BLaER1 (cell line): ENCODE measurements around the gene EXOC3L4.
A peak's percentile ranks its signal among the peaks of the same experiment; 100 is the strongest.
"Not testable (repeated sequence)": the region's sequence is repeated elsewhere in the genome, so short reads cannot be mapped to it uniquely, and the experiment has no call there.

Experiments
- H3K27ac ChIP-seq: shearing (Covaris generic); formaldehyde crosslinking; 2 replicates; pipeline ENCODE4 v1.8.1; 2022
- H3K27me3 ChIP-seq: shearing (Covaris generic); formaldehyde crosslinking; 2 replicates; pipeline ENCODE4 v1.8.1; 2022
- H3K36me3 ChIP-seq: shearing (Covaris generic); formaldehyde crosslinking; 2 replicates; pipeline ENCODE4 v1.8.1; 2022
- H3K4me1 ChIP-seq: shearing (Covaris generic); formaldehyde crosslinking; 2 replicates; pipeline ENCODE4 v1.8.1; 2022
- H3K4me2 ChIP-seq: shearing (Covaris generic); formaldehyde crosslinking; 2 replicates; pipeline ENCODE4 v1.8.1; 2022
- H3K4me3 ChIP-seq: shearing (Covaris generic); formaldehyde crosslinking; 2 replicates; pipeline ENCODE4 v1.8.1; 2022
- H3K9ac ChIP-seq: shearing (Covaris generic); formaldehyde crosslinking; 2 replicates; pipeline ENCODE4 v1.8.1; 2022
- H3K9me3 ChIP-seq: shearing (Covaris generic); formaldehyde crosslinking; 2 replicates; pipeline ENCODE4 v1.8.1; 2022
- H4K20me1 ChIP-seq: shearing (Covaris generic); formaldehyde crosslinking; 2 replicates; pipeline ENCODE4 v1.8.1; 2022
- Cebpa-rat ChIP-seq: shearing (Covaris generic); IDR thresholded peaks from 2 replicates; pipeline ENCODE4 v1.8.1; 2022

Gene EXOC3L4

DNA sequence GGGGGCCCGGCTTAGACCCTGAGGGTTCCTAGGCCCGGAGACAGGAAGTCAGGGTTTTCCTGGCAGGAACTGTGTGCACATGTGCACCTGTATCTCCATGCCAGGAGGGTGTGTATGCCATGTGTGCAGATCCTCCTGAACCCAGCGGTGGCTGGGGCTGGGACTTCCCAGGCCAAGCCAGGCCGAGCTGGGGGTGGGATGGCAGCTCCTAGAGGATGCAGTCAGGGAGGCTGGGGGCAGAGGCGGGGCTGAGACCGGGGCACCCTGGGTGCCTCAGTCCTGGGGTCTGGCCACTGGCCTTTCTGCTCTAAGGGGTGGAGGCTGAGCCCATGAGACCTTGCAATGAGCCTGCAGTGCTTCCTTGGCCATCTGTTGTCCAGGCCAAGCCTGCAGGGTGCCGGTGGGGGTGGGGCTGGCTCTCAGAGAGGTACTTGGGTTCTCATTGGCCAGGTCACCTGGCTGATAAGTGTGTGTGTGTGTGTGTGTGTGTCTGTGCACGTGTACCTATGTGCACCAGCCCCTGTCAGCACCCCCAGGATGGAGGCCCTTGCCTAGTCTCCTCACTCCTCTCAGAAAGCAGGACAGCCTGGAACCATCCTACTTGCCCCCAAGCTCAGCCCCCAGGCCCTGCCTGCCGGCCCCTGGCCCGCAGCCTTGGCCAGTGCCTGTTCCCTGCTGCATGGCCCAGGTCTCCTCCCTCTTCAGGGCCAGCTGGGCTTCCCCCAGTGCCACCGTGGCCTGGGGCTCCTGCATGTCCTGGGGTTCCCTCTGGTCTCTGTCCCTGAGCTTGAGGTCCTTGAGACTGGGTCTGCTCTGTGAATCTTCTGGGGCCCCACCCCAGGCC is 18.1 kb downstream of the EXOC3L4 start:
- Histone ChIP-seq H3K36me3 (no peaks in the 10 kb centered on the region), H3K4me3 (no peak overlapping the region; the same call in 1 of the 2 replicates), H3K9me3 (no peaks in the 10 kb centered on the region), H3K27me3 (no peaks in the 10 kb centered on the region), H3K4me2 (peak overlapping the region; percentile 85), H3K4me1 (peaks cover 92% of the 10 kb centered on the region), H3K9ac (peak overlapping the region; percentile 58), H3K27ac (peak overlapping the region; percentile 81), H4K20me1 (no peaks in the 10 kb centered on the region)
- TF ChIP-seq Cebpa-rat = no peak

- H3K27me3 ChIP-seq = no peaks in the 10 kb centered on the region
- peaks cover 94% of the 10 kb centered on the region for H3K4me1 ChIP-seq
- no peaks in the 10 kb centered on the region for H3K9me3 ChIP-seq
- H3K4me3 ChIP-seq = no peak overlapping the region
- no peaks in the 10 kb centered on the region for H3K36me3 ChIP-seq
- H3K4me2 ChIP-seq = peak overlapping the region; percentile 85
- H3K27ac ChIP-seq = peak overlapping the region; percentile 81
- no peaks in the 10 kb centered on the region for H4K20me1 ChIP-seq
- no peak for TF ChIP-seq Cebpa-rat
- peak overlapping the region; percentile 49; the same call in 1 of the 2 replicates for H3K9ac ChIP-seq
Measured at GRCh38 chr14:103113303-103113702, 18.8 kb downstream of the EXOC3L4 start.

GRCh38 chr14:103113774-103114173 is 19.2 kb downstream of the EXOC3L4 start:
- no peak overlapping the region for H3K4me3 ChIP-seq
- TF ChIP-seq Cebpa-rat = no peak
- H4K20me1 ChIP-seq = no peaks in the 10 kb centered on the region
- peak overlapping the region; percentile 26; the same call in 1 of the 2 replicates for H3K9ac ChIP-seq
- no peaks in the 10 kb centered on the region for H3K36me3 ChIP-seq
- H3K27ac ChIP-seq = peak overlapping the region; percentile 81
- H3K9me3 ChIP-seq = no peaks in the 10 kb centered on the region
- peaks cover 94% of the 10 kb centered on the region for H3K4me1 ChIP-seq
- H3K4me2 ChIP-seq = peak overlapping the region; percentile 85
- no peaks in the 10 kb centered on the region for H3K27me3 ChIP-seq

DNA sequence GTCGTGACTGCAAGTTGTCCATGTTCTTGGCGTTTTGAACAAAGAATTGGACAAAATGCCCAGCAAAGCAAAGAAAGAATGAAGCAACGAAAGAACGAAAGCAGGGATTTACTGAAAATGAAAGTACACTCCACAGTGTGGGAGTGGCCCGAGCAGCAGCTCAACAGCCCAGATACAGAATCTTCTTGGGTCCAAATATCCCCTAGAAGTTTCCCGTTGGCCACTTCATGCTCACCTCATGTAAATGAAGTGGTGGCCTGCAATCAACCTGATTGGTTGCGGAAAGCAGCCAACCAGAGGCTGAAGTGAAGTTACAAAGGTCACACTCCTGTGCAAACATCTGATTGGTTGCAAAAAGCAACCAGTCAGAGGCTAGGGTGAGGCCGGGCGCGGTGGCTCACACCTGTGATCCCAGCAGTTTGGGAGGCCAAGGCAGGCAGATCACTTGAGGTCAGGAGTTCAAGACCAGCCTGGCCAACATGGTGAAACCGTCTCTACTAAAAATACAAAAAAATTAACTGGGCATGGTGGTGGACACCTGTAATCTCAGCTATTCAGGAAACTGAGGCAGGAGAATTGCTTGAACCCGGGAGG is 20.7 kb downstream of the EXOC3L4 start:
- not testable (repeated sequence) for H3K4me3 ChIP-seq, H3K27me3 ChIP-seq, H3K9me3 ChIP-seq, H3K36me3 ChIP-seq, H4K20me1 ChIP-seq
- H3K4me1 ChIP-seq = peaks cover 99% of the 10 kb centered on the region
- peak overlapping the region; percentile 85 for H3K4me2 ChIP-seq
- peak overlapping the region; percentile 60; the same call in 1 of the 2 replicates for H3K27ac ChIP-seq
- H3K9ac ChIP-seq = 0 out of 2 replicates have a peak overlapping the region, but pooled peaks have one; percentile 5

- Histone ChIP-seq H3K4me3 (no peak overlapping the region), H3K9ac (no peak overlapping the region), H3K9me3 (no peaks in the 10 kb centered on the region), H3K4me2 (peak overlapping the region; percentile 85), H3K27me3 (no peaks in the 10 kb centered on the region), H3K36me3 (no peaks in the 10 kb centered on the region), H4K20me1 (no peaks in the 10 kb centered on the region), H3K4me1 (peaks cover 99% of the 10 kb centered on the region), H3K27ac (peak overlapping the region; percentile 30; the same call in 1 of the 2 replicates)
- no peak for TF ChIP-seq Cebpa-rat
Measured at GRCh38 chr14:103115845-103116572, 21.5 kb downstream of the EXOC3L4 start.

GRCh38 chr14:103116636-103117035 is 22.1 kb downstream of the EXOC3L4 start:
- no peaks in the 10 kb centered on the region for H3K27me3 ChIP-seq
- peak overlapping the region; percentile 30; the same call in 1 of the 2 replicates for H3K27ac ChIP-seq
- peaks cover 99% of the 10 kb centered on the region for H3K4me1 ChIP-seq
- H3K9me3 ChIP-seq = no peaks in the 10 kb centered on the region
- no peak for TF ChIP-seq Cebpa-rat
- H3K36me3 ChIP-seq = no peaks in the 10 kb centered on the region
- H3K4me2 ChIP-seq = peak overlapping the region; percentile 85; the same call in 1 of the 2 replicates
- H3K9ac ChIP-seq = no peak overlapping the region
- H3K4me3 ChIP-seq = no peak overlapping the region
- H4K20me1 ChIP-seq = no peaks in the 10 kb centered on the region

- H4K20me1 ChIP-seq, H3K27ac ChIP-seq, H3K9ac ChIP-seq, H3K4me3 ChIP-seq, H3K36me3 ChIP-seq, H3K9me3 ChIP-seq, H3K27me3 ChIP-seq: not testable (repeated sequence)
- Histone ChIP-seq H3K4me1 (peaks cover 99% of the 10 kb centered on the region), H3K4me2 (peak overlapping the region; percentile 47)
Measured at GRCh38 chr14:103117499-103117898, 23.0 kb downstream of the EXOC3L4 start.

- Histone ChIP-seq H3K4me1 (peaks cover 98% of the 10 kb centered on the region), H3K36me3 (no peaks in the 10 kb centered on the region), H3K27me3 (no peaks in the 10 kb centered on the region), H3K9ac (0 out of 2 replicates have a peak overlapping the region, but pooled peaks have one; percentile 32), H4K20me1 (no peaks in the 10 kb centered on the region), H3K4me3 (no peak overlapping the region), H3K9me3 (no peaks in the 10 kb centered on the region), H3K27ac (peak overlapping the region; percentile 66), H3K4me2 (peak overlapping the region; percentile 77)
- no peak for TF ChIP-seq Cebpa-rat
Measured at GRCh38 chr14:103118018-103118662, 23.6 kb downstream of the EXOC3L4 start.

- H3K9me3 ChIP-seq = no peaks in the 10 kb centered on the region
- H3K4me2 ChIP-seq = peak overlapping the region; percentile 77
- no peak overlapping the region for H3K4me3 ChIP-seq
- no peaks in the 10 kb centered on the region for H3K27me3 ChIP-seq
- no peak for TF ChIP-seq Cebpa-rat
- peaks cover 92% of the 10 kb centered on the region for H3K4me1 ChIP-seq
- no peaks in the 10 kb centered on the region for H3K36me3 ChIP-seq
- H4K20me1 ChIP-seq = no peaks in the 10 kb centered on the region
- peak overlapping the region; percentile 66 for H3K27ac ChIP-seq
- 0 out of 2 replicates have a peak overlapping the region, but pooled peaks have one; percentile 32 for H3K9ac ChIP-seq
Measured at GRCh38 chr14:103118663-103119404, 24.3 kb downstream of the EXOC3L4 start.

- H3K9ac ChIP-seq, H3K4me3 ChIP-seq, H3K27ac ChIP-seq, H4K20me1 ChIP-seq, H3K9me3 ChIP-seq, H3K27me3 ChIP-seq, H3K36me3 ChIP-seq: not testable (repeated sequence)
- peaks cover 92% of the 10 kb centered on the region for H3K4me1 ChIP-seq
- H3K4me2 ChIP-seq = peak overlapping the region; percentile 77
Measured at GRCh38 chr14:103119527-103119926, 25.0 kb downstream of the EXOC3L4 start.
